Inferior parietal cortex (tissue), 1 donor: ENCODE measurements around the gene AGFG2.
A peak's percentile ranks its signal among the peaks of the same experiment; 100 is the strongest.
"Not testable (repeated sequence)": the region's sequence is repeated elsewhere in the genome, so short reads cannot be mapped to it uniquely, and the experiment has no call there.

Experiments
- DNase-seq: peaks from one replicate; pipeline ENCODE4 v3.0.0-alpha.2; 2016; ENCODE audit errors: extremely low spot score

The AGFG2 gene

DNA sequence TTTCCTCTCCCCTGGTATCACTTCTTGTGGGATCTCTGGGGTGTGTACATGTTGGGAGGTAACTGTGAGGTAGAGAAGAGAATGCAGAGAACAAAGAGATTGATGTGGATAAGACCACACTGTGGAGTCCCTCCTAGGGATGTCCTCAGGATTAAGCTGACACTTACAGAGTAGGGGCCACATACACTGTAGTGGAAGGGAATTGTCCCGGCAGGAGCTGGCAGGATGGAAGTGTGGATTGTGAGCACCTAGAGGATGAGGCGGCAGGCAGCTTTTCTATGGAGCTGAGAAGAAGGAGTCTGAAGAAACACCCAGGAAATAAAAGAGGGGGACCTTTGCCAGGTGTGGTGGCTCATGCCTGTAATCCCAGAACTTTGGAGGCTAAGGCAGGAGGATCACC, 13.5 kb downstream of the AGFG2 start:
- DNase-seq: no peak

DNA sequence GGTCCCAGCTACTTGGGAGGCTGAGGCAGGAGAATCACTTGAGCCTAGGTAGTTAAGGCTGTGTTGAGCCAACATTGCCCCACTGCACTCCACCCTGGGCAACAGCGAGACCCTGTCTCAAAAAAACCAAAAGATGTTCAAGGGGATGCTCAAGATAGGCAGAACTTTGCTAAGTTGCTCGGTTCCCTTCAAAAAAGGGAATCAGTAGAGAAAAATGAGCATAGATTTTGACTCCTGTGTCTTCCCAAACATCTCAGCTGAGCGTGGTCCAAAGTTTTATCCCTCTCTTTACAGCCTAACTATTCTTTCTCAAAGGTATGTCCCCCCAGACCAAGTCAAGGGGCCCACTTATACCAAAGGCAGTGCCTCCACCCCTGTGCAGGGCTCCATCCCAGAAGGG, 14.0 kb downstream of the AGFG2 start:
- DNase-seq: no peak

DNA sequence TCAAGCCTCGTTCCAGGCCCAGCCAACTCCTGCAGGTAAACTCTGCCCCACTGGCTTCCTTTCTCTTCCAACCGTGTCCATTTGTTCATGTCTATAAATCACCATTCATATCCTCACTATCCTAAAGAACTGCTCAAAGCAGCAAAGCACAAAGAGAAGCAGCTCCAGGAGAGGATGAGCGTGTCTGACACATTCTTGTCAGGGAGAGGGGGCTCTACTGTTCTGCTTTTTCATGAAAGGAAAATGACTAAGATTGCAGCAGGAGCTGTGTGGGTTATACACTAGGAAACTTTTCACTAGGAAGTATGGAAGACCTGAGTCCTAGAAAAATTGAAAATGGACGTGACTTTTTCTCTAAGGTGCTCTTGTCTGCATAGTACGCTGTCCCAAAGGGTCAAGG, 16.7 kb downstream of the AGFG2 start:
- DNase-seq: no peak

- DNase-seq: no peak
Measured at GRCh38 chr7:100556541-100556940, 17.5 kb downstream of the AGFG2 start.

DNA sequence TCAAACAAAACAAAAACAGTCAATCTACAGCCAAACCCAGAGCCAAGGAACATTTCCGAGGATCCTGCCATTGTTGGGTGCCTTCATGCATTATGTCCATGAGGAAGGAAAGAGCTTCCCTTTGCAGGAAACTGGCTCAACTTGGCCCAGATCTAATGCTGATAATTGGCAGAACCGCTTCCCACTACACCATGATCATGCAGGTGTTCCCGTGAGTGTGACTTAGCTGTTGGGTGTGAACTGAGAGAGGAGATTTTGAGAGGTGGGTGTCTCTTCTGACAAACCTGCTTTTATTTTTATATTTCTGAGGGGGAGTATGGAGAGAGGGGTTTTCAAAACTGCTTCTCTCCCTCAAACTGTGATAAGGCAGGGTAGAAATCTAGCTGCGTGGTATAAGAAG, 20.1 kb downstream of the AGFG2 start:
- no peak for DNase-seq

DNA sequence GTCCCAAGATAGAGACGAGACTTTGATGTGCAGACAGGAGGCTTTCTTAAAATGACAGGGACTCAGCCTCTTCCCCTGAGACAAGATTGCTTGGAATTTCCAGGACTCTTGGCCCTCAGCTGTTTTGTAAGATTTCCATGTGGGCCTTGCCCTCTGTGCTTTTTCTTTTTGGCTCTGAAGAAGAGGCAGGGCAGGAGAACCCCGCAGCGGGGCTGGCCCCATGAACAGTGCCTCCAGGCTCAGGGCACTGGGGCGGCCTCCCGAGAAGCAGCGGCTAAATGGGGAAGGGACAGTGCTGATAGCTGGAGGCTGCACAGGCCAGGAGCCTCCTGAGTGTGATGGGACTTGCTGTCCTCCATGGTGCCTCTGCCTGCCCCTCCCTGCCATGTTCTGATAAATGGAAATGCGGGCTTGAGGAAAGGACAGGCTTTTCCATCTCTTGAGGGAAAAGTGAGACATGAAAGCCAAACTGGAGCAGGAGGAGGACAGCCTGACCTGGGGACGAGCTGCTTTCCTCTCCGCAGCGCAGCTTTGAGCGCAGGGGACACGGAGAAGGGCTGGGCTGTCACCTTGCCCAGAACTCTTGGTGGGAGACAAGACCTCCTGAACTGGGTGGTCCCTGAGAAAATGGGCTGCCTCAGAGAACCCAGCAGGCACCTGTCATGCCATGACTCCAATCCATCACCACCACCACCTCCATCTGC, 22.6 kb downstream of the AGFG2 start:
- DNase-seq: no peak

- DNase-seq: no peak
Measured at GRCh38 chr7:100562195-100563099, 23.4 kb downstream of the AGFG2 start.

GRCh38 chr7:100563100-100563564, 24.1 kb downstream of the AGFG2 start:
- no peak for DNase-seq

- peak; percentile 77 for DNase-seq
Measured at GRCh38 chr7:100563809-100564400, 24.9 kb downstream of the AGFG2 start.

DNA sequence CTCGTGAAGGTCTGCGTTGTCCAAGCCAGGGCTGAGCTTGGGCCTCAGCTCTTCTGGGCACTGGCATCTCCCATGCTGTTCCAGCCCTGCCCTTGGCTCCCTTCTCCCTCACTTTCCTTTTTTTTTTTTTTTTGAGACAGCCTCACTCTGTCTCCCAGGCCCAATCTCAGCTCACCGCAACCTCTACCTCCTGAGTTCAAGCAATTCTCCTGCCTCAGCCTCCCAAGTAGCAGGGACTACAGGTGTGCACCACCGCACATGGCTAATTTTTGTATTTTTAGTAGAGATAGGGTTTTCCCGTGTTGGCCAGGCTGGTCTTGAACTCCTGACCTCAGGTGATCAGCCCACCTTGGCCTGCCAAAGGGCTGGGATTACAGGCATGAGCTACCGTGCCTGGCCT, 25.4 kb downstream of the AGFG2 start:
- DNase-seq: not testable (repeated sequence)

DNA sequence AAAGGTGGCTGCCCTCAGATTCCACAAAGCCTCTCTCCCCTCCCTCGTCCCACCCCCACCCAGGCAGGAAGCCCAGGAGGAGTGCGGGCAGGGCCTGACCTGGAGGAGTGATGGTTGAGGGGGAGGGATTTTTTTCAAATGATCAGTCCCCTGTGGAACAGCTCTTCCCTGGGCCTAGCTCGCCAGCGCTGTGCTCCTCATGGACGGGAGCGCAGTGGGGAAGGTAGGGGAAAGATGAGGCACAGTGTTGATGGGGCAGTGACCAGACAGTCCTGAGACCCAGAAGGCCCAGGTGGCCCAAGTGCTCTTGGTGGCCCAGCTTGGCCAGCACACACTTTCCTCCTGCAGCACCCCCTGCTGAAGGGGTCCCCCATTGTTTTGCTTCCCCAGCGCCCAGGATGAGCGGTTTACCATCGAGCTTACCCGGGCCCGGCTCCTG, 26.1 kb downstream of the AGFG2 start:
- DNase-seq: no peak

- no peak for DNase-seq
Measured at GRCh38 chr7:100566018-100566531, 27.1 kb downstream of the AGFG2 start.

DNA sequence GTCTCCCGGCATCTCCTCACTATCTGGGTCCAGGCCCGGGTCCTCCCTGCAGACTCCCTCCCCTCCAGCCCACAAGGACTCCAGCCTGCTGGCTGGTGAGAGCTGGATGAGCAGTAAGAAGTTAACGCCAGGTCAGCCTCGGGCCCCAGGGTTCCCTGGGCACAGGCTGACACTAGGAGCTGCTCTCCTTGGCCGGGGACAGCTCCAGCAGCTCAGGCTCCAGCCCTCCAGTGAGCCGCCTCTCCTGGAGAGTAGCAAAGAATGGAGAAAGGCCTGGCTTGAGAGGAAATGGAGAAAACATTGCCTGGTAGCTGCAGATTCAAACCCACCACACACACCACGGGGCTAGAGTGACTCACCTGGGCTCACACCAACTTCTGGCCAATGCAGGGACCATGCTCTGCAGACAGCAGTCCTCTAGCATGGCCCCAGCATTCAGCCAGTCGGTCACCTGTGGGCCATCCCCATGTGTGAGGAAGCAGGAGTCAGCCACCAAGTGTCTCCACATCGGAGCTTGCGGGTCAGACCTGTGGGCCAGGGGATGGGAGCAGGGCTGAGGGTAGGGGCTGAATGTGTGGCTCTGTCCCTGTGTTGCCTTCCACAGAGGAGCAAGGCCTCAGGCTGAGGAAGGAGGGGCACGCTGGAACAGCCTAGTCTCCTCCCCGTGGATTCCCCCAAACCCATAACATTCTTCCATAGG, 28.2 kb downstream of the AGFG2 start:
- DNase-seq: no peak

GRCh38 chr7:100567751-100568175, 28.8 kb downstream of the AGFG2 start:
- no peak for DNase-seq

GRCh38 chr7:100568176-100568895, 29.3 kb downstream of the AGFG2 start:
- DNase-seq: no peak

DNA sequence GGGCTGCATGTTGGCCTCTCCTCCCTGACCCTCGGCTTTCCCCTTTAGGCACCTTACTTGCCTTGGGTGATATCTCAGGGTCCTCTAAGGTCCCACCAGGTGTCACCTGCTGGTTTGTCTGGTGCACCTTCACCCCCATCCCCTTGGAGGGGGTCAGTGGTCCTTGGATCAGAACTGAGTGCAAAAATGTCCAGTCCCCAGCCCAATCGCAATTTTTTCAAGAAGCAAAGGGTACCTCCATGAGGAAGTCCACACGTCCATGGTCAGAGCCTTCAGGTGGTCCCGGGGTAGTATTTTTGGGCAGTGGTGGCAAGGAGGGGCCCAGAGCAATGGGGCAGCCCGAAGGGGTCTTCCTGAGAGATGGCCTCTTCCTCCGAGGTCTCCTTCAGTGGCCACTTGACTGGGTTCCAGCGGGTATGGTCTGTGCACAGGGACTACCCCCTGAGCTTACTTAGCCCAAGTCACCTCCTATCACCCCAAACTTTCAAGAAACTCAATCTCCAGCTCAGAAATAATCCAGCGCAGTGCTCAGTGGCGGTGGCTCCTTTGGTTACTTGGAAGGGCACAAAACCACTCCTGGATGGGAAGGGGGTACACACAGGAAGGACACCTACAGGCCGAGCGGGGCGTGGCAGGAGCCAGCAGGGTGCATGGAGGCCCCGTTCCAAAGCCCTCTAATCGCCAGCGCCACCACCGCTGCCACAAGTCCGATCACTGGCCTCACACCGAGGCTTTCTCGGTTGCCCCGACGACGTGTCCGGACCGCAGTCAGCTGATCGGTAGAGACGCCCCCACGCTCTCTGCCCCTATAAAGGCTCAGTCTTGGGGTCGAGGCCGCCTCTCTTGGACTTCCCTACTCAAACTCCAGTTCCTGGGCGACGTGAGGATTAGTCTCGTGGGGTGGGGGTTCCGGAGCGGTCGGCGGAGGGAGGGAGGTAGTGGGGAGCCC, 30.2 kb downstream of the AGFG2 start:
- DNase-seq: peak; percentile 39

DNA sequence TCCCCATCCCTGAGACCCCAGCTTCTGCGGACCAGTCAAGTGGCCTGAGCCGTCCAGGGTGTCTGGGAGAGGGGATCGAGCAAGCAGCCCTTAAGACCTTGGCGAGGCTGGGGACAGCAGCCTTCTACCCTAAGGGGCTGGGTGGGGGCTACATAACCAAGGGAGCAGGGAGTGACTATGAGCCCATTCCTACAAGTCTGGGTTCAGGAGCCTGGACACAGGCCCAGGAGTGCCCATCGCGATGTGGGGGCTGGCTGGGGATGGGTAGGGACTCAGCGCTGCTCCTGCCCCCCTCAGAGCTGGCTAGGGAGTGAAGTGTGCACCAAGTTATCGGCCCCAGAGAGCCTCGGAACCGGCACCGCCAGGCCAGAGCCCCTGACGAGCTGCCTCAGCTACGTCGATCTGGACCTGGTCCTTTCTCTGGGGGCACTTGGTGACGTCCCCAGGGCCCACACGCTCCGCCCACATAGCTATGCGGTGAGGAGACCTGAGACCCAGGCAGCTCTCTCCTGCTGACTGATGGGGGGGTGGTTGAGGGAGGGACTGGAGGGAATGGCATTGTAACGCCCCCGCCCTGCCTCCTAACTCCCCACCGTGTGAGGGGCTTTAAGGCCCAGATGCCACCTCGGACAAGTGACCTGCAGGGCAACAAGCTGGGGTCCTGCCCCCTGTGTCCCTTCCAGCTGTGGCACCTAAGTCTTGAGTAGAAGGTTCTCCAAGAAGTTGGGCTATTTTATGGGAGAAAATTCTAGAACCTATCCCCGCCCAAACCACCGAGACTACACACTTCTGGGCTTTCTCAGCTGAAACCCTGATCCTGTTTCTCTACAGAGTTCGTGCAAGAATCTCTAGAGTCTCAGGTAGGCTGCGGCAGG, 32.2 kb downstream of the AGFG2 start:
- DNase-seq: no peak

GRCh38 chr7:100571829-100572116, 32.8 kb downstream of the AGFG2 start:
- DNase-seq: no peak
